Measurements from ENCODE around the gene CSNK1A1.
"Not testable (repeated sequence)": the region's sequence is repeated elsewhere in the genome, so short reads cannot be mapped to it uniquely, and the experiment has no call there.

CSNK1A1 gene

GRCh38 chr5:149537374-149537975 lies 13.8 kb downstream of the CSNK1A1 start:
- H3K9ac ChIP-seq (ENCODE audit: low read depth in 1 of 2, low read length in 2 of 2), result no peak overlapping the region
- no peaks in the 10 kb centered on the region for H3K27me3 ChIP-seq (ENCODE audit: control insufficient read depth in 1 of 2, insufficient read depth in 2 of 2, low read length in 2 of 2)
- peaks cover 5 to 14% of the 10 kb centered on the region in 2 donors for H3K4me1 ChIP-seq (ENCODE audit: control insufficient read depth in 1 of 2, insufficient read depth in 2 of 2, low read length in 2 of 2)
- H3K4me3 ChIP-seq (ENCODE audit: low read depth in 1 of 2, low read length in 2 of 2), result no peak overlapping the region
- no peaks in the 10 kb centered on the region for H3K9me3 ChIP-seq (ENCODE audit: control insufficient read depth in 1 of 2, low read length in 2 of 2)
- peaks cover 4 to 25% of the 10 kb centered on the region in 2 donors for H3K36me3 ChIP-seq (ENCODE audit: control insufficient read depth in 1 of 2, insufficient read depth in 2 of 2, low read length in 2 of 2)
- H3K27ac ChIP-seq (ENCODE audit: low read depth, low read length), result no peak overlapping the region

GRCh38 chr5:149535787-149536186 lies 15.5 kb downstream of the CSNK1A1 start:
- not testable (repeated sequence) for H3K4me3 ChIP-seq (ENCODE audit: low read depth in 1 of 2, low read length in 2 of 2); H3K9ac ChIP-seq (ENCODE audit: low read depth in 1 of 2, low read length in 2 of 2); H3K27me3 ChIP-seq (ENCODE audit: control insufficient read depth in 1 of 2, insufficient read depth in 2 of 2, low read length in 2 of 2); H3K9me3 ChIP-seq (ENCODE audit: control insufficient read depth in 1 of 2, low read length in 2 of 2); H3K27ac ChIP-seq (ENCODE audit: low read depth, low read length)
- Histone ChIP-seq H3K4me1 (ENCODE audit: control insufficient read depth in 1 of 2, insufficient read depth in 2 of 2, low read length in 2 of 2) (peaks cover 5 to 14% of the 10 kb centered on the region in 2 donors), H3K36me3 (ENCODE audit: control insufficient read depth in 1 of 2, insufficient read depth in 2 of 2, low read length in 2 of 2) (peaks cover 4 to 25% of the 10 kb centered on the region in 2 donors)

- Histone ChIP-seq H3K4me1 (ENCODE audit: control insufficient read depth in 1 of 2, insufficient read depth in 2 of 2, low read length in 2 of 2) (peaks cover 15 to 22% of the 10 kb centered on the region in 2 donors), H3K9me3 (ENCODE audit: control insufficient read depth in 1 of 2, low read length in 2 of 2) (no peaks in the 10 kb centered on the region), H3K4me3 (ENCODE audit: low read depth in 1 of 2, low read length in 2 of 2) (no peak overlapping the region)
These were observed 18.8 kb downstream of the CSNK1A1 start for GRCh38 chr5:149532413-149532812.

DNA sequence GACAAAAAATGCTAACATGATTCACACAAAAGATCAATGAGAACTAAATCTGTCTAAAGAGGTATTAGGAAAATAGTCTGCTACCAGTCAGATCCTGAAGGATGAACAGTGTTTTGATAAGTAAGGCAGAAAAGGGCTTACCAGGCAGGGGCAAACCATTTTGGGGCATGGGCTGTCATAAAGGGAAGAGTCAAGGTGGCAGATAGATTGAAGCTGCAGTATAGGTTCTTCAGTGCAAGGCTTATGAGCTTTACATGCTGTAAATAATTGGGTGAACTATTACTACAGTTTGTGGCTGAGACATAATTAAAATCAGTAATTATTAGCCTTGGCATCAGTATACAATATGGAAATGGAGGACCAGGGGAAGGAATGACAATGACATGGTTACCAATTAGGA lies 21.8 kb downstream of the CSNK1A1 start:
- peaks cover 30 to 32% of the 10 kb centered on the region in 2 donors for H3K4me1 ChIP-seq (ENCODE audit: control insufficient read depth in 1 of 2, insufficient read depth in 2 of 2, low read length in 2 of 2)
- H3K9ac ChIP-seq (ENCODE audit: low read depth in 1 of 2, low read length in 2 of 2), result no peak overlapping the region
- no peak overlapping the region for H3K27ac ChIP-seq (ENCODE audit: low read depth, low read length)
- H3K36me3 ChIP-seq (ENCODE audit: control insufficient read depth in 1 of 2, insufficient read depth in 2 of 2, low read length in 2 of 2), result peaks cover 0 to 7% of the 10 kb centered on the region in 2 donors
- no peaks in the 10 kb centered on the region for H3K27me3 ChIP-seq (ENCODE audit: control insufficient read depth in 1 of 2, insufficient read depth in 2 of 2, low read length in 2 of 2)
- no peak overlapping the region for H3K4me3 ChIP-seq (ENCODE audit: low read depth in 1 of 2, low read length in 2 of 2)
- H3K9me3 ChIP-seq (ENCODE audit: control insufficient read depth in 1 of 2, low read length in 2 of 2), result no peaks in the 10 kb centered on the region

More at GRCh38 chr5:149532413-149532812, 18.8 kb downstream of the CSNK1A1 start:
- Histone ChIP-seq H3K27me3 (ENCODE audit: control insufficient read depth in 1 of 2, insufficient read depth in 2 of 2, low read length in 2 of 2) (no peaks in the 10 kb centered on the region), H3K36me3 (ENCODE audit: control insufficient read depth in 1 of 2, insufficient read depth in 2 of 2, low read length in 2 of 2) (peaks cover 0 to 15% of the 10 kb centered on the region in 2 donors), H3K27ac (ENCODE audit: low read depth, low read length) (no peak overlapping the region), H3K9ac (ENCODE audit: low read depth in 1 of 2, low read length in 2 of 2) (no peak overlapping the region)

DNA sequence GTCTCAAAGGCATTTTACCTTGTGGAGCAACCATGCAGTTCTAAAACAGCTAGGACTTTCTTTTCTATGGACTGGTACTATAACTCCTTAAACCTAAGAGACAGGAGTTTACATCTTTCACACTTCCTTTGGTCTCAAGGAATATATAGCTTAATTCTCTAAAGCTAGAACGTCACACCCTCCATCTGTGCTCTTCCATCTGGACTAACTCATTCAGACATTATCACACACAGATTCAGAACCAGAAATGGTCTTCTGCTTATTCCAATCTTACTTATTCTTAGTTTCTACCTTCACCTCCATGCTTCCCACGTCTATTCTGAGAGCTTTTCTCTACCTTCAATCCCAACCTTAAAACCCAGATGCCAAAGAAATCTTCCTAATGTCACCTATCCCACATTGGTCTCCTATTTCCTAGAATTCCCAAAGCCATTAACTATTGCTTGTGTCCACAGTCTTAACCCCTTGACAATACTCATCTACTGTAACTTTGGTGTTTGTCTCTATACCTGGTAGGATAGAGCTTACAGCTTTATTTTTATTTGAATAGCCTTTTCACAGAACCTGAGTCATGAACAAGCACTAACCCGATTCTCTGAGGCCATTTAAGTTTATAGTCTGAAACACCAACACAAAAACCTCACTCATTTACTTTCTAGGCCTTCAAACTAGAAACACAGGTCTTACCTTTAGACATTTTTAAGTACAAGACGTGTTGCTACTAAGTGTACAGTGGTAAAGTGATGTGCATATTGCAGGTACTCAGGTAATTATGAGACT lies 22.8 kb downstream of the CSNK1A1 start:
- Histone ChIP-seq H3K4me3 (ENCODE audit: low read depth in 1 of 2, low read length in 2 of 2) (no peak overlapping the region), H3K9me3 (ENCODE audit: control insufficient read depth in 1 of 2, low read length in 2 of 2) (no peaks in the 10 kb centered on the region), H3K36me3 (ENCODE audit: control insufficient read depth in 1 of 2, insufficient read depth in 2 of 2, low read length in 2 of 2) (peaks cover under 1 to 7% of the 10 kb centered on the region in 2 donors), H3K27ac (ENCODE audit: low read depth, low read length) (no peak overlapping the region), H3K27me3 (ENCODE audit: control insufficient read depth in 1 of 2, insufficient read depth in 2 of 2, low read length in 2 of 2) (no peaks in the 10 kb centered on the region), H3K9ac (ENCODE audit: low read depth in 1 of 2, low read length in 2 of 2) (no peak overlapping the region), H3K4me1 (ENCODE audit: control insufficient read depth in 1 of 2, insufficient read depth in 2 of 2, low read length in 2 of 2) (peaks cover 30 to 32% of the 10 kb centered on the region in 2 donors)

- no peaks in the 10 kb centered on the region for H3K9me3 ChIP-seq (ENCODE audit: control insufficient read depth in 1 of 2, low read length in 2 of 2)
- H3K9ac ChIP-seq (ENCODE audit: low read depth in 1 of 2, low read length in 2 of 2), result no peak overlapping the region
- H3K4me3 ChIP-seq (ENCODE audit: low read depth in 1 of 2, low read length in 2 of 2), result no peak overlapping the region
- no peaks in the 10 kb centered on the region for H3K27me3 ChIP-seq (ENCODE audit: control insufficient read depth in 1 of 2, insufficient read depth in 2 of 2, low read length in 2 of 2)
- H3K4me1 ChIP-seq (ENCODE audit: control insufficient read depth in 1 of 2, insufficient read depth in 2 of 2, low read length in 2 of 2), result peaks cover 30 to 32% of the 10 kb centered on the region in 2 donors
- H3K36me3 ChIP-seq (ENCODE audit: control insufficient read depth in 1 of 2, insufficient read depth in 2 of 2, low read length in 2 of 2), result peaks cover 3 to 18% of the 10 kb centered on the region in 2 donors
- H3K27ac ChIP-seq (ENCODE audit: low read depth, low read length), result no peak overlapping the region
These were observed 24.2 kb downstream of the CSNK1A1 start for GRCh38 chr5:149526845-149527590.

- H3K9me3 ChIP-seq (ENCODE audit: control insufficient read depth in 1 of 2, low read length in 2 of 2), result no peaks in the 10 kb centered on the region
- H3K27ac ChIP-seq (ENCODE audit: low read depth, low read length), result no peak overlapping the region
- no peak overlapping the region for H3K4me3 ChIP-seq (ENCODE audit: low read depth in 1 of 2, low read length in 2 of 2)
- H3K36me3 ChIP-seq (ENCODE audit: control insufficient read depth in 1 of 2, insufficient read depth in 2 of 2, low read length in 2 of 2), result peaks cover 7 to 19% of the 10 kb centered on the region in 2 donors
- H3K27me3 ChIP-seq (ENCODE audit: control insufficient read depth in 1 of 2, insufficient read depth in 2 of 2, low read length in 2 of 2), result no peaks in the 10 kb centered on the region
- no peak overlapping the region for H3K9ac ChIP-seq (ENCODE audit: low read depth in 1 of 2, low read length in 2 of 2)
- peaks cover 27 to 42% of the 10 kb centered on the region in 2 donors for H3K4me1 ChIP-seq (ENCODE audit: control insufficient read depth in 1 of 2, insufficient read depth in 2 of 2, low read length in 2 of 2)
These were observed 29.2 kb downstream of the CSNK1A1 start for GRCh38 chr5:149521739-149522685.

- no peaks in the 10 kb centered on the region for H3K9me3 ChIP-seq (ENCODE audit: control insufficient read depth in 1 of 2, low read length in 2 of 2)
- no peak overlapping the region for H3K4me3 ChIP-seq (ENCODE audit: low read depth in 1 of 2, low read length in 2 of 2)
- H3K36me3 ChIP-seq (ENCODE audit: control insufficient read depth in 1 of 2, insufficient read depth in 2 of 2, low read length in 2 of 2), result peaks cover 7 to 16% of the 10 kb centered on the region in 2 donors
- no peak overlapping the region for H3K27ac ChIP-seq (ENCODE audit: low read depth, low read length)
- no peak overlapping the region for H3K9ac ChIP-seq (ENCODE audit: low read depth in 1 of 2, low read length in 2 of 2)
- no peaks in the 10 kb centered on the region for H3K27me3 ChIP-seq (ENCODE audit: control insufficient read depth in 1 of 2, insufficient read depth in 2 of 2, low read length in 2 of 2)
- peaks cover 16 to 38% of the 10 kb centered on the region in 2 donors for H3K4me1 ChIP-seq (ENCODE audit: control insufficient read depth in 1 of 2, insufficient read depth in 2 of 2, low read length in 2 of 2)
These were observed 31.6 kb downstream of the CSNK1A1 start for GRCh38 chr5:149519601-149520000.

- Histone ChIP-seq H3K27me3 (ENCODE audit: control insufficient read depth in 1 of 2, insufficient read depth in 2 of 2, low read length in 2 of 2) (no peaks in the 10 kb centered on the region), H3K9me3 (ENCODE audit: control insufficient read depth in 1 of 2, low read length in 2 of 2) (no peaks in the 10 kb centered on the region), H3K9ac (ENCODE audit: low read depth in 1 of 2, low read length in 2 of 2) (no peak overlapping the region), H3K4me1 (ENCODE audit: control insufficient read depth in 1 of 2, insufficient read depth in 2 of 2, low read length in 2 of 2) (peaks cover 16 to 38% of the 10 kb centered on the region in 2 donors), H3K27ac (ENCODE audit: low read depth, low read length) (no peak overlapping the region), H3K4me3 (ENCODE audit: low read depth in 1 of 2, low read length in 2 of 2) (no peak overlapping the region), H3K36me3 (ENCODE audit: control insufficient read depth in 1 of 2, insufficient read depth in 2 of 2, low read length in 2 of 2) (peaks cover 7 to 16% of the 10 kb centered on the region in 2 donors)
These were observed 32.6 kb downstream of the CSNK1A1 start for GRCh38 chr5:149518620-149519019.

Measured in duodenal mucosa (tissue), 2 donors.